ENCODE measurements around the gene LRP11. TPM values are rescaled to one million over a fixed set of nuclear protein-coding genes. Genes with fewer than 3 reads are reported as not detected.

LRP11 gene
- total and polyA plus RNA-seq, 2 donors (not counting 1 experiment from before 2014, with no cell fraction given) = 58.4 to 89.5 TPM

DNA sequence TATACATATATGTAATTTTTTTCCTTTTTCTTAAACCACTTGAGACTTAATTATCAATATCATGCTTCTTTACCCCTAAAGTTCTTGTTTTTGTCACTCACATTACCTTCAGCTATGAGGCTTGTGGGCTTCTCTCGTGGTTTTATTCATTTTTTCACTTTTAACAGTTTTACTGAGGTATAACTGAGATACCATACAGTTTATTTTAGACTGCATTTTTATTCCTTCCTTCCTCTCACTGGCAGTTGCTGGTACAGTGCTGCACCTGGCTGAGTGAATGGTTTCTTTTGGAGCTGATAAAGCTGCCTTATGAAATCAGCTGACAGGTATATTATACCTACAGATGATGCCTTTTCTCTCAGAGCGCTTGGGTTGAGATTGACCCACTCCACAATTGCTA, 54.4 kb downstream of the LRP11 start:
- Histone ChIP-seq H3K4me1 (ENCODE audit: control insufficient read depth, extremely low read depth, insufficient read depth, low read length) (no peaks in the 10 kb centered on the region), H4K20me1 (ENCODE audit: control insufficient read depth, extremely low read depth, insufficient read depth, low read length) (no peaks in the 10 kb centered on the region), H3K4me2 (ENCODE audit: extremely low read depth, insufficient read depth, low read length) (no peak overlapping the region), H2AFZ (ENCODE audit: low read length) (no peak overlapping the region), H3K27me3 (ENCODE audit: control insufficient read depth, insufficient read depth, low read length) (no peaks in the 10 kb centered on the region), H3K36me3 (ENCODE audit: control insufficient read depth, insufficient read depth, low read length) (peaks cover 1% of the 10 kb centered on the region), H3K79me2 (ENCODE audit: control insufficient read depth, insufficient read depth, low read length) (no peaks in the 10 kb centered on the region), H3K27ac (ENCODE audit: insufficient read depth, low read length) (no peak overlapping the region), H3K4me3 (replicated peaks in 1 of 4; ENCODE audit: control extremely low read depth in 1 of 4, insufficient read depth in 1 of 4, low read depth in 3 of 4, low read length in 4 of 4) (no peak overlapping the region), H3K9me3 (ENCODE audit: control insufficient read depth, insufficient read depth, low read depth, low read length) (no peaks in the 10 kb centered on the region), H3K9ac (ENCODE audit: insufficient read depth, low read length) (no peak overlapping the region)
- TF ChIP-seq CTCF (conservative IDR thresholded peaks at IDR 0.05 in 1 of 2, IDR thresholded peaks at IDR 0.05 in 1 of 2; ENCODE audit: low read depth in 1 of 2, low read length in 2 of 2) (no peak), EZH2 (IDR thresholded peaks at IDR 0.05; ENCODE audit: low read length, missing control alignments) (no peak)
- DNase-seq (ENCODE audit: low read depth in 2 of 2) = no peak

DNA sequence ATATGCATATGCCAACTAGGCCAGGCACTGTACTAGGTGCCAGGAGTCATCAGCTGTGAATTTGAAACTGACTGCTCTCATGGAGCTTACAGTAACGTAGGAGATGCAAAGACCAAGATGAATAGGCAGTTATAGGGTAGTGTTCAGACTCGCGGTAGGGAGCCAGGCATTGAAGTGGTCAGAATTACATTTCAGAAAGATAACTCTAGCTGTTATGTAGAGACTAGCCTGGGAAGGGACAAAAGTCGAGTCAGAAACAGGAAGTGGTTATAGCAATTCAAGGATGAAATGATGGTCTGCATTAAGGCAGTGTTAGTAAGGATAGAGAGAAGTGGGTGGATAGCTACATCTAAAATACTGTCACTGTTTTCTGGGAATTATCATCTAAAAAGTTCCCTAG, 58.0 kb downstream of the LRP11 start:
- no peak for TF ChIP-seq CTCF (conservative IDR thresholded peaks at IDR 0.05 in 1 of 2, IDR thresholded peaks at IDR 0.05 in 1 of 2; ENCODE audit: low read depth in 1 of 2, low read length in 2 of 2)
- TF ChIP-seq EZH2 (IDR thresholded peaks at IDR 0.05; ENCODE audit: low read length, missing control alignments) = no peak
- Histone ChIP-seq H3K36me3 (ENCODE audit: control insufficient read depth, insufficient read depth, low read length) (peaks cover 1% of the 10 kb centered on the region), H3K27me3 (ENCODE audit: control insufficient read depth, insufficient read depth, low read length) (no peaks in the 10 kb centered on the region), H3K4me2 (ENCODE audit: extremely low read depth, insufficient read depth, low read length) (no peak overlapping the region), H2AFZ (ENCODE audit: low read length) (no peak overlapping the region), H4K20me1 (ENCODE audit: control insufficient read depth, extremely low read depth, insufficient read depth, low read length) (no peaks in the 10 kb centered on the region), H3K4me1 (ENCODE audit: control insufficient read depth, extremely low read depth, insufficient read depth, low read length) (no peaks in the 10 kb centered on the region), H3K27ac (ENCODE audit: insufficient read depth, low read length) (no peak overlapping the region), H3K9me3 (ENCODE audit: control insufficient read depth, insufficient read depth, low read depth, low read length) (no peaks in the 10 kb centered on the region), H3K79me2 (ENCODE audit: control insufficient read depth, insufficient read depth, low read length) (no peaks in the 10 kb centered on the region), H3K4me3 (replicated peaks in 1 of 4; ENCODE audit: control extremely low read depth in 1 of 4, insufficient read depth in 1 of 4, low read depth in 3 of 4, low read length in 4 of 4) (no peak overlapping the region), H3K9ac (ENCODE audit: insufficient read depth, low read length) (no peak overlapping the region)
- peak in 1 of 2 donors; percentile 33 for DNase-seq (ENCODE audit: low read depth in 2 of 2)

- H3K9ac ChIP-seq (ENCODE audit: insufficient read depth, low read length) = no peak overlapping the region
Measured at GRCh38 chr6:149783551-149783950, 80.6 kb downstream of the LRP11 start.

More at GRCh38 chr6:149783551-149783950, 80.6 kb downstream of the LRP11 start:
- Histone ChIP-seq H3K4me2 (ENCODE audit: extremely low read depth, insufficient read depth, low read length) (no peak overlapping the region), H3K36me3 (ENCODE audit: control insufficient read depth, insufficient read depth, low read length) (no peaks in the 10 kb centered on the region), H3K4me3 (replicated peaks in 1 of 4; ENCODE audit: control extremely low read depth in 1 of 4, insufficient read depth in 1 of 4, low read depth in 3 of 4, low read length in 4 of 4) (no peak overlapping the region), H4K20me1 (ENCODE audit: control insufficient read depth, extremely low read depth, insufficient read depth, low read length) (no peaks in the 10 kb centered on the region), H3K27ac (ENCODE audit: insufficient read depth, low read length) (no peak overlapping the region), H2AFZ (ENCODE audit: low read length) (no peak overlapping the region), H3K79me2 (ENCODE audit: control insufficient read depth, insufficient read depth, low read length) (peaks cover 3% of the 10 kb centered on the region), H3K9me3 (ENCODE audit: control insufficient read depth, insufficient read depth, low read depth, low read length) (no peaks in the 10 kb centered on the region), H3K4me1 (ENCODE audit: control insufficient read depth, extremely low read depth, insufficient read depth, low read length) (no peaks in the 10 kb centered on the region), H3K27me3 (ENCODE audit: control insufficient read depth, insufficient read depth, low read length) (no peaks in the 10 kb centered on the region)
- TF ChIP-seq CTCF (conservative IDR thresholded peaks at IDR 0.05 in 1 of 2, IDR thresholded peaks at IDR 0.05 in 1 of 2; ENCODE audit: low read depth in 1 of 2, low read length in 2 of 2) (no peak), EZH2 (IDR thresholded peaks at IDR 0.05; ENCODE audit: low read length, missing control alignments) (no peak)
- no peak for DNase-seq (ENCODE audit: low read depth in 2 of 2)

All from fibroblast of lung (primary cell).